Neural cell (in vitro differentiated cells): ENCODE measurements around the gene SLC13A2. TPM values are rescaled to one million over a fixed set of nuclear protein-coding genes. Genes with fewer than 3 reads are reported as not detected.

Experiments used
- H2AFZ ChIP-seq: fragments of 200-600, 300-800 bp; sonication (generic), shearing (Covaris generic); 2 replicates; pipeline ENCODE4 v1.6.0; 2014; ENCODE audit warnings: low read depth, mild to moderate bottlenecking, antibody characterized with exemption, low read length, moderate library complexity
- H3F3A ChIP-seq: fragments of 200-600 bp; shearing (Covaris generic); 2 replicates; pipeline ENCODE4 v1.6.1; 2016; ENCODE audit warnings: mild to moderate bottlenecking, moderate library complexity, mixed read lengths, antibody characterized with exemption, low read length; ENCODE audit not compliant: insufficient read depth, poor library complexity, severe bottlenecking
- H3K27ac ChIP-seq: fragments of 200-600, 300-800 bp; sonication (generic), shearing (Covaris generic); 2 replicates; pipeline ENCODE4 v1.5.1; 2014; ENCODE audit warnings: mild to moderate bottlenecking, low read length, moderate library complexity
- H3K27me3 ChIP-seq: fragments of 300-800, 200-600 bp; sonication (generic), shearing (Covaris generic); 2 replicates; pipeline ENCODE4 v1.6.0; 2014; ENCODE audit warnings: mild to moderate bottlenecking, low read depth, low read length, moderate library complexity; ENCODE audit not compliant: insufficient read depth
- H3K36me3 ChIP-seq: fragments of 300-800, 200-600 bp; sonication (generic), shearing (Covaris generic); 2 replicates; pipeline ENCODE4 v1.5.1; 2014; ENCODE audit warnings: mild to moderate bottlenecking, antibody characterized with exemption, low read length, moderate library complexity; ENCODE audit not compliant: insufficient read depth
- H3K4me2 ChIP-seq: fragments of 300-800, 200-600 bp; sonication (generic), shearing (Covaris generic); 2 replicates; pipeline ENCODE4 v1.6.0; 2014; ENCODE audit warnings: mild to moderate bottlenecking, low read length
- H3K4me3 ChIP-seq: fragments of 300-800, 200-600 bp; sonication (generic), shearing (Covaris generic); 2 replicates; pipeline ENCODE4 v1.5.1; 2014; ENCODE audit warnings: mild to moderate bottlenecking, low read length, moderate library complexity
- H3K79me2 ChIP-seq: fragments of 200-600 bp; shearing (Covaris generic); replicated peaks from 2 replicates; pipeline ENCODE4 v1.6.0; 2014; ENCODE audit warnings: mild to moderate bottlenecking, low read length, moderate library complexity; ENCODE audit not compliant: insufficient read depth
- H3K9ac ChIP-seq: fragments of 300-800, 200-600 bp; sonication (generic), shearing (Covaris generic); 2 replicates; pipeline ENCODE4 v1.6.1; 2016; ENCODE audit warnings: mild to moderate bottlenecking, low read length, mixed read lengths
- H3K9me2 ChIP-seq: fragments of 200-600 bp; shearing (Covaris generic); 2 replicates; pipeline ENCODE4 v1.6.1; 2016; ENCODE audit warnings: mild to moderate bottlenecking, low read length, mixed read lengths; ENCODE audit not compliant: insufficient read depth
- H3K9me3 ChIP-seq: fragments of 200-600, 300-800 bp; sonication (generic), shearing (Covaris generic); 2 replicates; pipeline ENCODE4 v1.6.1; 2016; ENCODE audit warnings: mild to moderate bottlenecking, mixed run types, low read length, moderate library complexity, mixed read lengths
- H4K20me1 ChIP-seq: fragments of 200-600 bp; shearing (Covaris generic); 2 replicates; pipeline ENCODE4 v1.6.1; 2016; ENCODE audit warnings: mild to moderate bottlenecking, mixed run types; ENCODE audit not compliant: insufficient read depth
- EP300 ChIP-seq: fragments of 450-650 bp; conservative IDR thresholded peaks from 2 replicates; pipeline ENCODE4 v1.6.1; 2014; ENCODE audit warnings: antibody characterized with exemption, mild to moderate bottlenecking, moderate library complexity; ENCODE audit not compliant: poor library complexity, severe bottlenecking
- EZH2 ChIP-seq: fragments of 200-600, 300-800 bp; shearing (Covaris generic), sonication (generic); IDR thresholded peaks from 2 replicates; pipeline ENCODE4 v1.6.1; 2014; ENCODE audit warnings: antibody characterized with exemption, low read length, borderline replicate concordance, mild to moderate bottlenecking; ENCODE audit not compliant: insufficient read depth, poor library complexity, severe bottlenecking
- MXI1 ChIP-seq: fragments of 450-650 bp; conservative IDR thresholded peaks from 2 replicates; pipeline ENCODE4 v1.6.1; 2014; ENCODE audit warnings: antibody characterized with exemption, mild to moderate bottlenecking; ENCODE audit not compliant: poor library complexity, severe bottlenecking
- POLR2AphosphoS5 ChIP-seq: IDR thresholded peaks from 2 replicates; pipeline ENCODE4 v1.6.1; 2012
- RAD21 ChIP-seq: fragments of 450-650 bp; conservative IDR thresholded peaks from 2 replicates; pipeline ENCODE4 v1.6.1; 2014; ENCODE audit warnings: antibody characterized with exemption, mild to moderate bottlenecking, moderate library complexity
- SMC3 ChIP-seq: fragments of 450-650 bp; conservative IDR thresholded peaks from 2 replicates; pipeline ENCODE4 v1.6.1; 2014; ENCODE audit warnings: antibody characterized with exemption, mild to moderate bottlenecking, moderate library complexity; ENCODE audit not compliant: poor library complexity
- TAF1 ChIP-seq: IDR thresholded peaks from 2 replicates; pipeline ENCODE4 v1.6.1; 2012; ENCODE audit warnings: low read depth
- polyA plus RNA-seq: library from polyadenylated mRNA; depleted of rRNA; stranded (reverse); fragments of >200 nt; gene quantifications from 2 replicates; pipeline ENCODE4 v1.2.3, GENCODE V29; 2014
- TF ChIP-seq, protein P1 (sequence below): fragments of 450-650 bp; IDR thresholded peaks from 2 replicates; pipeline ENCODE4 v1.5.1; 2014; ENCODE audit warnings: antibody characterized with exemption, mild to moderate bottlenecking, moderate library complexity; ENCODE audit not compliant: poor library complexity, severe bottlenecking
- TF ChIP-seq, protein P2 (sequence below): IDR thresholded peaks from 2 replicates; pipeline ENCODE4 v1.6.1; 2012; ENCODE audit warnings: borderline replicate concordance

The SLC13A2 gene
- polyA plus RNA-seq, 1 donor from 2014 or later = not detected

DNA sequence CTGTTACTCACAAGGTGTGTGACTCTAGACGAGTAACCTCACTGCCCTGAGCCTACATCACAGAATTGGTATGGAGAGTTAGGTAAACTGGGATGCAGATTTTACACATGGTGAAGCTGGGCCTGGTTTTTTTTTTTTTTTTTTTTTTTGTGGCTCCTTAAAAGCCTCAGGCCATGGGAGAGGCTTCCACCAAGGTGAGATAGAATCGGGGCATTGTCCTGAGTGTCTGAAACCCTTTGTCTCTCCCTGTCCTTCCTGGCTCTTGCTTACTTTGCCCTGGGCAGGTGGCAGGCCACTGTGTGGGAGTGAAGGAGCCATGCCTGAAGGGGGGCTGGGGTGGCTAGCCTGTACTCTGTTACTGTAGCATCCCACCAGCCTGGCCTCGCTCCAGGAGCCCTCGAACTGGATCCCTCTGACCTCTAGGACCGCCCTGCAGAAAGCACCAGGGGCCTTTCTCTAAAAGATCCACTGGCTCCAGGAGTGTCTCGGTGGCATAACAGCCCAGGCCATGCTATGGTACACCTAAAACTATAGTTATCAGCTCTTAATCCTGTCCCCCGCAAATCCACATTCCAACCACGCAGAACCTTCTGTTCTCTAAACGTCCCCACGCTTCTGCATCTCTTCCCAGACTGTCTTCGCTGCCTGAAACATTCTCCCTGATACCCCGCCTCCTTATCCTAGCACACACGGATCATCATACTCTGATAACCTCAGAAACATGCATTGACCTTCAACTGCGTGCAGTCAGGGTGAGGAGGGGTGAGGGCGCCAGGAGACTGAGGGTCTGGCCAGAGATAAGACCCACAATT is 1.7 kb upstream of the SLC13A2 start:
- Histone ChIP-seq H2AFZ (no peak overlapping the region), H3K4me3 (no peak overlapping the region)

DNA sequence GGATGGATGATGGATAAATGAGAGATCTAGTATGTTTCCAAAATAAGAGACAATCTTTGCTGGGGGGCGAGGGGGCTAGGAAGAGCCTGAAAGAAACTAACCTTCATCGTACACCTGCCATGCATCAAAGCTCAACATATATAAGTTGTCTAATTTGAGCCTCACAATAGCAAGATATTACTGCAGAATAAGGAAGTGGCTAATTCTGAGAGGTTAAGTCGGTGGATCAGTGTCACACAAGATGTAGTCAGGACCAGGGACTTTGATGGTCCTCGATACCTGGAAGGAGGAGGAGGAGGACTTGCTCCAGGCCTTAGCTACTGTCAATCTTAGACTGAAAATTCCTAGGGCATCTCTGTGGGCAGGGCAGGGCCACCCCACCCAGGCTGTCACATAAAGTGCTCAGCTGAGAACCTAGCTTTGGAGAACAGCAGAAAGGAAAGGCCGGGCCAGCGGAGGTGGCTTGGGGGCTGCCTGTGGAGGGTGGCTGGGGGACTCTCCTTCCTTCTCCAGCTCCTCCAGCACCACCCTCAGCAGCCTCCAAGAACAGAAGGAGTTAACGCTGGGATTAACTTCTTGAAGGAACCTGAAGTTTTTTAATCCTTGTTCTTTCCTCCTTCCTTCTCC is 460 bp upstream of the SLC13A2 start:
- H3K27me3 ChIP-seq = no peaks in the 10 kb centered on the region
- no peak overlapping the region for H3K9ac ChIP-seq
- H4K20me1 ChIP-seq = no peaks in the 10 kb centered on the region
- H2AFZ ChIP-seq = no peak overlapping the region
- no peak overlapping the region for H3K4me3 ChIP-seq
- H3K79me2 ChIP-seq = no peaks in the 10 kb centered on the region
- no peak overlapping the region for H3K27ac ChIP-seq
- H3F3A ChIP-seq = no peaks in the 10 kb centered on the region
- no peak overlapping the region for H3K4me2 ChIP-seq
- no peaks in the 10 kb centered on the region for H3K9me2 ChIP-seq
- no peaks in the 10 kb centered on the region for H3K9me3 ChIP-seq
- TF ChIP-seq EP300 (no peak), SMC3 (no peak)
- TF ChIP-seq, protein P1, sequence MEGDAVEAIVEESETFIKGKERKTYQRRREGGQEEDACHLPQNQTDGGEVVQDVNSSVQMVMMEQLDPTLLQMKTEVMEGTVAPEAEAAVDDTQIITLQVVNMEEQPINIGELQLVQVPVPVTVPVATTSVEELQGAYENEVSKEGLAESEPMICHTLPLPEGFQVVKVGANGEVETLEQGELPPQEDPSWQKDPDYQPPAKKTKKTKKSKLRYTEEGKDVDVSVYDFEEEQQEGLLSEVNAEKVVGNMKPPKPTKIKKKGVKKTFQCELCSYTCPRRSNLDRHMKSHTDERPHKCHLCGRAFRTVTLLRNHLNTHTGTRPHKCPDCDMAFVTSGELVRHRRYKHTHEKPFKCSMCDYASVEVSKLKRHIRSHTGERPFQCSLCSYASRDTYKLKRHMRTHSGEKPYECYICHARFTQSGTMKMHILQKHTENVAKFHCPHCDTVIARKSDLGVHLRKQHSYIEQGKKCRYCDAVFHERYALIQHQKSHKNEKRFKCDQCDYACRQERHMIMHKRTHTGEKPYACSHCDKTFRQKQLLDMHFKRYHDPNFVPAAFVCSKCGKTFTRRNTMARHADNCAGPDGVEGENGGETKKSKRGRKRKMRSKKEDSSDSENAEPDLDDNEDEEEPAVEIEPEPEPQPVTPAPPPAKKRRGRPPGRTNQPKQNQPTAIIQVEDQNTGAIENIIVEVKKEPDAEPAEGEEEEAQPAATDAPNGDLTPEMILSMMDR = no peak
- no peaks in the 10 kb centered on the region for H3K36me3 ChIP-seq

More for the DNA sequence above, 1.7 kb upstream of the SLC13A2 start:
- Histone ChIP-seq H3K27me3 (no peaks in the 10 kb centered on the region), H4K20me1 (no peaks in the 10 kb centered on the region), H3K9ac (no peak overlapping the region), H3K36me3 (no peaks in the 10 kb centered on the region), H3K79me2 (no peaks in the 10 kb centered on the region), H3F3A (no peaks in the 10 kb centered on the region), H3K9me2 (no peaks in the 10 kb centered on the region), H3K27ac (no peak overlapping the region), H3K9me3 (no peaks in the 10 kb centered on the region), H3K4me2 (no peak overlapping the region)
- TF ChIP-seq RAD21 (no peak), EP300 (no peak), POLR2AphosphoS5 (no peak), TAF1 (no peak), EZH2 (no peak), SMC3 (no peak), MXI1 (no peak)
- TF ChIP-seq, protein P2, sequence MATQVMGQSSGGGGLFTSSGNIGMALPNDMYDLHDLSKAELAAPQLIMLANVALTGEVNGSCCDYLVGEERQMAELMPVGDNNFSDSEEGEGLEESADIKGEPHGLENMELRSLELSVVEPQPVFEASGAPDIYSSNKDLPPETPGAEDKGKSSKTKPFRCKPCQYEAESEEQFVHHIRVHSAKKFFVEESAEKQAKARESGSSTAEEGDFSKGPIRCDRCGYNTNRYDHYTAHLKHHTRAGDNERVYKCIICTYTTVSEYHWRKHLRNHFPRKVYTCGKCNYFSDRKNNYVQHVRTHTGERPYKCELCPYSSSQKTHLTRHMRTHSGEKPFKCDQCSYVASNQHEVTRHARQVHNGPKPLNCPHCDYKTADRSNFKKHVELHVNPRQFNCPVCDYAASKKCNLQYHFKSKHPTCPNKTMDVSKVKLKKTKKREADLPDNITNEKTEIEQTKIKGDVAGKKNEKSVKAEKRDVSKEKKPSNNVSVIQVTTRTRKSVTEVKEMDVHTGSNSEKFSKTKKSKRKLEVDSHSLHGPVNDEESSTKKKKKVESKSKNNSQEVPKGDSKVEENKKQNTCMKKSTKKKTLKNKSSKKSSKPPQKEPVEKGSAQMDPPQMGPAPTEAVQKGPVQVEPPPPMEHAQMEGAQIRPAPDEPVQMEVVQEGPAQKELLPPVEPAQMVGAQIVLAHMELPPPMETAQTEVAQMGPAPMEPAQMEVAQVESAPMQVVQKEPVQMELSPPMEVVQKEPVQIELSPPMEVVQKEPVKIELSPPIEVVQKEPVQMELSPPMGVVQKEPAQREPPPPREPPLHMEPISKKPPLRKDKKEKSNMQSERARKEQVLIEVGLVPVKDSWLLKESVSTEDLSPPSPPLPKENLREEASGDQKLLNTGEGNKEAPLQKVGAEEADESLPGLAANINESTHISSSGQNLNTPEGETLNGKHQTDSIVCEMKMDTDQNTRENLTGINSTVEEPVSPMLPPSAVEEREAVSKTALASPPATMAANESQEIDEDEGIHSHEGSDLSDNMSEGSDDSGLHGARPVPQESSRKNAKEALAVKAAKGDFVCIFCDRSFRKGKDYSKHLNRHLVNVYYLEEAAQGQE = no peak
- TF ChIP-seq, protein P1 = no peak
